Measurements from ENCODE around the gene CCDC32. TPM values are rescaled to one million over a fixed set of nuclear protein-coding genes. Genes with fewer than 3 reads are reported as not detected.

Gene CCDC32
- total and polyA plus RNA-seq, 10 donors, result 27.3 to 64.1 (median 44.9) TPM

DNA sequence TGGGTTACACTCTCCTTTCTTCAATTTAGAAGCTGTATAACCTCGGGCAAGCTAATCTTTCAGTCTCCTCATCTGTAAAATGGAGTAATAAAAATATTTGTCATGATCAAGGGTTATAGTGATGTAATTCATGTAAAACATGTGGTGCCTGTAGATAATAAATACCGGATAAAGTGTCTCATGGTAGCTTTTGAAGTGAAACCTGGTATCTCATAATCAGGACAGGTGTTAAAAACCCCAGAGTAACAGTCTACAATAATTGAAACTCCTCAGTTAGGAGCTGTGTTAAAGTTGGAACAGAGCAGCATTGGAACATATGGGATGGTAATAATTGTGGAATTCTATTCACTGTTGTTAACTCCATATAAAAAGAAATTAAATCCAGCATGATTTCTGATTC, 28.3 kb upstream of the CCDC32 start:
- Histone ChIP-seq H3K9me3 (no peaks in the 10 kb centered on the region), H3K4me3 (peak overlapping the region in 3 of 8 donors; percentile 78 to 79 (median 78)), H3K27ac (peak overlapping the region in 5 of 8 donors; percentile 95 to 98 (median 96)), H3K4me1 (peaks cover 4 to 42% (median 26%) of the 10 kb centered on the region in 6 donors), H3K27me3 (replicated peaks in 1 of 7) (no peaks in the 10 kb centered on the region), H3K36me3 (no peaks in the 10 kb centered on the region)
- TF ChIP-seq, protein P1, sequence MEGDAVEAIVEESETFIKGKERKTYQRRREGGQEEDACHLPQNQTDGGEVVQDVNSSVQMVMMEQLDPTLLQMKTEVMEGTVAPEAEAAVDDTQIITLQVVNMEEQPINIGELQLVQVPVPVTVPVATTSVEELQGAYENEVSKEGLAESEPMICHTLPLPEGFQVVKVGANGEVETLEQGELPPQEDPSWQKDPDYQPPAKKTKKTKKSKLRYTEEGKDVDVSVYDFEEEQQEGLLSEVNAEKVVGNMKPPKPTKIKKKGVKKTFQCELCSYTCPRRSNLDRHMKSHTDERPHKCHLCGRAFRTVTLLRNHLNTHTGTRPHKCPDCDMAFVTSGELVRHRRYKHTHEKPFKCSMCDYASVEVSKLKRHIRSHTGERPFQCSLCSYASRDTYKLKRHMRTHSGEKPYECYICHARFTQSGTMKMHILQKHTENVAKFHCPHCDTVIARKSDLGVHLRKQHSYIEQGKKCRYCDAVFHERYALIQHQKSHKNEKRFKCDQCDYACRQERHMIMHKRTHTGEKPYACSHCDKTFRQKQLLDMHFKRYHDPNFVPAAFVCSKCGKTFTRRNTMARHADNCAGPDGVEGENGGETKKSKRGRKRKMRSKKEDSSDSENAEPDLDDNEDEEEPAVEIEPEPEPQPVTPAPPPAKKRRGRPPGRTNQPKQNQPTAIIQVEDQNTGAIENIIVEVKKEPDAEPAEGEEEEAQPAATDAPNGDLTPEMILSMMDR (IDR thresholded peaks at IDR 0.05 in 8 of 11, conservative IDR thresholded peaks at IDR 0.05 in 3 of 11), result no peak
- TF ChIP-seq POLR2AphosphoS5 (IDR thresholded peaks at IDR 0.05) (no peak), POLR2A (IDR thresholded peaks at IDR 0.05) (no peak)
- WGBS, 5 donors, result 67 to 83% (median 76%) methylated on average over 2 of the region's 2 CpGs
- intact Hi-C loops (cut with DNase I; ENCODE audit: low total_unique reads), result no loop called here
- no peak for DNase-seq

DNA sequence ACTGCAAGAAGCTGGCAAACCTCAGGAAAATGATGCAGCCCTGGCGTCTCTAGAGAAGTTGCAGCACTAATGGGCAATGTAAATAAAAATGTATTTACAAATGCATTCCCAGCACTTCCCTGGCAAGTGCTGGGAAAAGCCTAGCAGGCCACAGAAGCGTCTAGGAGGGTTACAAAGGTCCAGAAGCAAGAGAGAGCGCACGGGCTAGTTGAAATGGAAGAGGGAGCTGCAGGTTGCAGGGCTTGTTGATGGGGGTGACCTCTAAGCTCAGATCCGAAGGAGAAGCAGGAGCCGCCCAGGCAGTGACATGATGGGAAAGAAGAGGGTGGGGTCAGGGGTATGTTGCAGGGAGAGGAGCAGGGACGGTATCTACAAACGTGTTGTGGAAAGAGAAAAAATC, 26.5 kb upstream of the CCDC32 start:
- WGBS, 5 donors, result 84 to 92% (median 86%) methylated on average over 8 of the region's 8 CpGs
- no peaks in the 10 kb centered on the region for H3K36me3 ChIP-seq
- H3K27me3 ChIP-seq (replicated peaks in 1 of 7), result no peaks in the 10 kb centered on the region
- TF ChIP-seq, protein P1 (IDR thresholded peaks at IDR 0.05 in 8 of 11, conservative IDR thresholded peaks at IDR 0.05 in 3 of 11), result no peak
- no peak for TF ChIP-seq POLR2A (IDR thresholded peaks at IDR 0.05)
- TF ChIP-seq POLR2AphosphoS5 (IDR thresholded peaks at IDR 0.05), result no peak
- no peaks in the 10 kb centered on the region for H3K9me3 ChIP-seq
- intact Hi-C loops (cut with DNase I; ENCODE audit: low total_unique reads), result no loop called here
- no peak overlapping the region for H3K4me3 ChIP-seq
- no peak for DNase-seq
- H3K4me1 ChIP-seq, result peaks cover 4 to 42% (median 26%) of the 10 kb centered on the region in 6 donors
- no peak overlapping the region for H3K27ac ChIP-seq

GRCh38 chr15:40590667-40591050, 25.8 kb upstream of the CCDC32 start:
- Histone ChIP-seq H3K27ac (no peak overlapping the region), H3K27me3 (replicated peaks in 1 of 7) (no peaks in the 10 kb centered on the region), H3K4me1 (peaks cover 4 to 41% (median 26%) of the 10 kb centered on the region in 6 donors), H3K9me3 (no peaks in the 10 kb centered on the region), H3K4me3 (peak overlapping the region in 1 of 8 donors; percentile 57), H3K36me3 (no peaks in the 10 kb centered on the region)
- DNase-seq, result no peak
- intact Hi-C loops (cut with DNase I; ENCODE audit: low total_unique reads), result no loop called here
- WGBS, 5 donors, result 58 to 72% (median 63%) methylated on average over 12 of the region's 12 CpGs
- TF ChIP-seq POLR2A (IDR thresholded peaks at IDR 0.05) (no peak), POLR2AphosphoS5 (IDR thresholded peaks at IDR 0.05) (no peak)
- TF ChIP-seq, protein P1 (IDR thresholded peaks at IDR 0.05 in 8 of 11, conservative IDR thresholded peaks at IDR 0.05 in 3 of 11), result no peak

DNA sequence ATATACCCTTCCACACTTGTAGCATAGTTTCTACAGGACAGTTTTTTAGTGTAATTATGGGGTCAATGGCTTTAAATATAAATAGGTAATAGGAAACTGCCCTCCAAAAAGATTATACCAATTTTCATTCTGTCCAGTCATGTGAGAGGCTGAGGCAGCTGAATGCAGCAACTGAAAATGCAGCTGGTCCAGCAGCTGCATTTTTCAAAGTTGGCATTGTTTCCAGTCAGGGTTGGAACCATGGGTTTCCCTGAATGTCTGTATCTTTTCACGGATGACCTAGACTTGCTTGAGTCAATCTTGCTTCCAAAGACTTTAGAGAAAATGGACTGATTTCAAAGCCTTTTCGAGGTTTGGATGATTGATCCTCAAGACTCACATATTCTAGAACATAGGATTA, 19.3 kb upstream of the CCDC32 start:
- Histone ChIP-seq H3K4me1 (peaks cover 0 to 6% (median 0%) of the 10 kb centered on the region in 6 donors), H3K9me3 (peaks cover 0 to 5% (median 0%) of the 10 kb centered on the region in 8 donors), H3K27me3 (replicated peaks in 1 of 7) (no peaks in the 10 kb centered on the region), H3K27ac (no peak overlapping the region), H3K36me3 (no peaks in the 10 kb centered on the region), H3K4me3 (no peak overlapping the region)
- 44 to 67% (median 46%) methylated on average over 2 of the region's 2 CpGs for WGBS, 5 donors
- no peak for DNase-seq
- TF ChIP-seq, protein P1 (IDR thresholded peaks at IDR 0.05 in 8 of 11, conservative IDR thresholded peaks at IDR 0.05 in 3 of 11), result no peak
- TF ChIP-seq POLR2A (IDR thresholded peaks at IDR 0.05) (no peak), POLR2AphosphoS5 (IDR thresholded peaks at IDR 0.05) (no peak)
- intact Hi-C loops (cut with DNase I; ENCODE audit: low total_unique reads), result no loop called here
